A673 (cell line): Measurements from ENCODE around the gene B3GALNT2. TPM values are rescaled to one million over a fixed set of nuclear protein-coding genes. Genes with fewer than 3 reads are reported as not detected.

ENCODE experiments used
- BruUV-seq: library from RNA; stranded (reverse); fragments of 400-500 nt; replicated peaks from 2 replicates; lab custom pipeline; 2021; lab: Mats Ljungman, UMichigan
- CTCF ChIA-PET: fragments of 300-600 bp; sonication (Branson Sonifier 250); formaldehyde crosslinking; loops from one replicate; lab custom pipeline; 2022; ENCODE audit warnings: antibody characterized with exemption; lab: Charles Lee
- POLR2A ChIA-PET: fragments of 300-600 bp; sonication (Branson Sonifier 250); formaldehyde crosslinking; loops from one replicate; lab custom pipeline; 2022; ENCODE audit warnings: antibody characterized with exemption; ENCODE audit not compliant: low non-redundant PET; lab: Charles Lee
- DNase-seq: peaks from one replicate; pipeline ENCODE4 v3.0.0-alpha.2; 2015; ENCODE audit warnings: low spot score
- H3K27ac ChIP-seq: fragments of 200-600 bp; sonication (generic); 2 replicates; pipeline ENCODE4 v1.5.1; 2016; ENCODE audit warnings: mixed run types, low read depth, mild to moderate bottlenecking, mixed read lengths, antibody characterized with exemption, low read length; ENCODE audit not compliant: poor library complexity, severe bottlenecking
- H3K27me3 ChIP-seq: fragments of 200-600 bp; sonication (generic); replicated peaks from 2 replicates; pipeline ENCODE4 v1.6.1; 2017; ENCODE audit warnings: mixed run types, low read depth, mild to moderate bottlenecking, mixed read lengths, antibody characterized with exemption, low read length; ENCODE audit not compliant: insufficient read depth, poor library complexity
- H3K36me3 ChIP-seq: fragments of 200-600 bp; sonication (generic); 2 replicates; pipeline ENCODE4 v1.6.1; 2016; ENCODE audit warnings: mixed run types, mild to moderate bottlenecking, mixed read lengths, antibody characterized with exemption, low read length; ENCODE audit not compliant: insufficient read depth, poor library complexity, severe bottlenecking
- H3K4me1 ChIP-seq: fragments of 200-600 bp; sonication (generic); 2 replicates; pipeline ENCODE4 v1.6.1; 2017; ENCODE audit warnings: mixed run types, mild to moderate bottlenecking, mixed read lengths, antibody characterized with exemption, low read length; ENCODE audit not compliant: insufficient read depth, poor library complexity, severe bottlenecking
- H3K4me3 ChIP-seq: fragments of 200-600 bp; sonication (generic); 2 replicates; pipeline ENCODE4 v1.5.1; 2016; ENCODE audit warnings: low read depth, mixed run types, mild to moderate bottlenecking, mixed read lengths, low read length; ENCODE audit not compliant: poor library complexity, severe bottlenecking
- H3K9me3 ChIP-seq: fragments of 200-600 bp; sonication (generic); 2 replicates; pipeline ENCODE4 v1.6.1; 2016; ENCODE audit warnings: mixed run types, low read depth, mild to moderate bottlenecking, mixed read lengths, antibody characterized with exemption, low read length; ENCODE audit not compliant: poor library complexity, severe bottlenecking
- EZH2 ChIP-seq: fragments of 200-600 bp; sonication (generic); IDR thresholded peaks from 2 replicates; pipeline ENCODE4 v1.6.1; 2017; ENCODE audit warnings: borderline replicate concordance, low read depth, mild to moderate bottlenecking, mixed read lengths, antibody characterized with exemption, low read length; ENCODE audit not compliant: poor library complexity, severe bottlenecking
- intact Hi-C: fragments of 100-400 bp; cut with micrococcal nuclease; formaldehyde crosslinking; loops from one replicate; pipeline ENCODE4 v1.10.0; 2022; ENCODE audit not compliant: unreplicated experiment
- total RNA-seq: library from RNA; stranded (reverse); gene quantifications from 2 replicates; pipeline ENCODE4 v1.2.3, GENCODE V29; 2021
- TF ChIP-seq, protein P1 (sequence below): fragments of 300-800, 200-600 bp; sonication (generic); conservative IDR thresholded peaks from 2 replicates; pipeline ENCODE4 v1.5.1; 2017; ENCODE audit warnings: low read depth, mild to moderate bottlenecking, antibody characterized with exemption, low read length, moderate library complexity, mixed read lengths

Gene B3GALNT2
- total RNA-seq, 1 experiment from 2014 or later = 18.6 TPM

GRCh38 chr1:235502601-235503402 is 1.4 kb downstream of the B3GALNT2 start:
- no peak for TF ChIP-seq EZH2
- TF ChIP-seq, protein P1, sequence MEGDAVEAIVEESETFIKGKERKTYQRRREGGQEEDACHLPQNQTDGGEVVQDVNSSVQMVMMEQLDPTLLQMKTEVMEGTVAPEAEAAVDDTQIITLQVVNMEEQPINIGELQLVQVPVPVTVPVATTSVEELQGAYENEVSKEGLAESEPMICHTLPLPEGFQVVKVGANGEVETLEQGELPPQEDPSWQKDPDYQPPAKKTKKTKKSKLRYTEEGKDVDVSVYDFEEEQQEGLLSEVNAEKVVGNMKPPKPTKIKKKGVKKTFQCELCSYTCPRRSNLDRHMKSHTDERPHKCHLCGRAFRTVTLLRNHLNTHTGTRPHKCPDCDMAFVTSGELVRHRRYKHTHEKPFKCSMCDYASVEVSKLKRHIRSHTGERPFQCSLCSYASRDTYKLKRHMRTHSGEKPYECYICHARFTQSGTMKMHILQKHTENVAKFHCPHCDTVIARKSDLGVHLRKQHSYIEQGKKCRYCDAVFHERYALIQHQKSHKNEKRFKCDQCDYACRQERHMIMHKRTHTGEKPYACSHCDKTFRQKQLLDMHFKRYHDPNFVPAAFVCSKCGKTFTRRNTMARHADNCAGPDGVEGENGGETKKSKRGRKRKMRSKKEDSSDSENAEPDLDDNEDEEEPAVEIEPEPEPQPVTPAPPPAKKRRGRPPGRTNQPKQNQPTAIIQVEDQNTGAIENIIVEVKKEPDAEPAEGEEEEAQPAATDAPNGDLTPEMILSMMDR = no peak
- H3K27ac ChIP-seq = peak overlapping the region; percentile 96
- intact Hi-C loops = no loop called here
- no peaks in the 10 kb centered on the region for H3K9me3 ChIP-seq
- no peaks in the 10 kb centered on the region for H3K36me3 ChIP-seq
- peaks cover 3% of the 10 kb centered on the region for H3K4me1 ChIP-seq
- peak overlapping the region; percentile 70 for H3K4me3 ChIP-seq
- ChIA-PET POLR2A (no interaction called here), CTCF (no interaction called here)
- TSS peak; percentile 70 for BruUV-seq
- no peak for DNase-seq
- H3K27me3 ChIP-seq = no peaks in the 10 kb centered on the region

GRCh38 chr1:235500971-235501540 is 3.2 kb downstream of the B3GALNT2 start:
- CTCF ChIA-PET = no interaction called here
- no TSS peak for BruUV-seq
- POLR2A ChIA-PET = no interaction called here

DNA sequence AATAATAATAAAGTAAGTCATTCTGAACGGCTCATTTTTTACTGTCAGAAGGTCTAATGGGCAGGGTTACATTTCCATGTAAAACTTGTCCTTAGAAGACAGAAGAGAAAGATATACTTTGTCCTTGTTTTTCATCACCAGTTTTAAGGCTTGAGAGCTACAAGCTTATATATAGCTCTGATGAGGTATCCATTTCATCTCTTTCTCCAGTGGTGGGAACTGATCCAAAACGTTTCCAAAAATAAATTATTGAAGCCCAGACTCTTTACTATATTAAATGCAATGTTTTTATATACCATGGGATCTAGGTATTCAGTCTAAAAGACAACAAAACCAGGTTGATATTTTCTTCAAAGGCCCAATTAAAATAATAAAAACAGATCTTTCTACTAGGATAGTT is 8.7 kb downstream of the B3GALNT2 start:
- Histone ChIP-seq H3K27ac (no peak overlapping the region), H3K4me3 (no peak overlapping the region), H3K27me3 (no peaks in the 10 kb centered on the region), H3K9me3 (no peaks in the 10 kb centered on the region), H3K4me1 (no peaks in the 10 kb centered on the region), H3K36me3 (peaks cover 17% of the 10 kb centered on the region)
- no peak for DNase-seq
- intact Hi-C loops = no loop called here
- ChIA-PET POLR2A (no interaction called here), CTCF (no interaction called here)
- BruUV-seq = no TSS peak
- TF ChIP-seq, protein P1 = no peak
- no peak for TF ChIP-seq EZH2

More at GRCh38 chr1:235500971-235501540, 3.2 kb downstream of the B3GALNT2 start:
- H3K4me1 ChIP-seq = peaks cover 3% of the 10 kb centered on the region
- intact Hi-C loops = no loop called here
- TF ChIP-seq EZH2 = no peak
- TF ChIP-seq, protein P1 = no peak
- no peaks in the 10 kb centered on the region for H3K9me3 ChIP-seq
- H3K36me3 ChIP-seq = no peaks in the 10 kb centered on the region
- no peak overlapping the region for H3K27ac ChIP-seq
- H3K4me3 ChIP-seq = no peak overlapping the region
- no peaks in the 10 kb centered on the region for H3K27me3 ChIP-seq
- DNase-seq = no peak
